Suppressor macrophage treated with lipopolysaccharide for 1 hour (primary cell): ENCODE results near the gene ZFYVE21.
"Not testable (repeated sequence)": the region's sequence is repeated elsewhere in the genome, so short reads cannot be mapped to it uniquely, and the experiment has no call there.

Experiments used
- DNase-seq, 3 donors: peaks; one replicate each; pipeline ENCODE4 v3.0.0-alpha.2; 2020 to 2022

The ZFYVE21 gene

GRCh38 chr14:103770902-103771301 lies 55.3 kb downstream of the ZFYVE21 start:
- DNase-seq = no peak

GRCh38 chr14:103772078-103772712 lies 56.6 kb downstream of the ZFYVE21 start:
- no peak for DNase-seq

DNA sequence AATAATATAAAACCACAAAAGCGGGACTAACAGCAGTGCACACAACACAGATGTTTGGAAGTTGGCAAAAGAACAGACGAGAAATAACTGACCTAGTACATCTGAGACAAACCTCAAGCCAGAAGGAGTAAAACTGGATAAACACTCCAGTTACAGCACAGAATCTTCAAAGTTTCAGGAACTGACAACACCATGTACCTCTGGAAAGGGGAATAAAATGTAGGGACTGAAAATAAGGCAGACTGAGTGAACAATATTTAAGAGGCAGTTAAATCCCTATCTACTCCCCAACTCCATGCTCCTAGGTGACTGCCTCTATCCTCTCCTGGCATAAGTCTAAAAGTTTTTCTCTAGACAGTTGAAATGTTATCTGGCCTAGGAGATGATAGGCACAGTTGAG lies 57.9 kb downstream of the ZFYVE21 start:
- DNase-seq = no peak

GRCh38 chr14:103775506-103775905 lies 59.9 kb downstream of the ZFYVE21 start:
- no peak for DNase-seq

- not testable (repeated sequence) for DNase-seq
These were observed 60.7 kb downstream of the ZFYVE21 start for GRCh38 chr14:103776319-103776718.

GRCh38 chr14:103782376-103782775 lies 66.8 kb downstream of the ZFYVE21 start:
- DNase-seq = no peak
